Glutamatergic neuron (in vitro differentiated cells): ENCODE measurements around the gene OSBPL6. TPM values are rescaled to one million over a fixed set of nuclear protein-coding genes. Genes with fewer than 3 reads are reported as not detected.

Source experiments
- DNase-seq: peaks from one replicate; pipeline ENCODE4 v3.0.0; 2022
- H3K27ac Mint-ChIP-seq: one replicate; pipeline ENCODE4 v1.8.0; 2020; ENCODE audit warnings: mild to moderate bottlenecking, mixed read lengths, inconsistent platforms; ENCODE audit not compliant: unreplicated experiment
- H3K27me3 Mint-ChIP-seq: one replicate; pipeline ENCODE4 v1.8.0; 2020; ENCODE audit warnings: mild to moderate bottlenecking, moderate library complexity, mixed read lengths, inconsistent platforms; ENCODE audit not compliant: unreplicated experiment
- H3K36me3 Mint-ChIP-seq: one replicate; pipeline ENCODE4 v1.8.0; 2020; ENCODE audit warnings: mild to moderate bottlenecking, mixed read lengths, inconsistent platforms; ENCODE audit not compliant: unreplicated experiment
- H3K4me1 Mint-ChIP-seq: one replicate; pipeline ENCODE4 v1.8.0; 2020; ENCODE audit warnings: mild to moderate bottlenecking, low read depth, mixed read lengths, inconsistent platforms; ENCODE audit not compliant: unreplicated experiment
- H3K4me3 Mint-ChIP-seq: one replicate; pipeline ENCODE4 v1.8.0; 2020; ENCODE audit warnings: mild to moderate bottlenecking, mixed read lengths, inconsistent platforms; ENCODE audit not compliant: unreplicated experiment
- H3K9me3 Mint-ChIP-seq: one replicate; pipeline ENCODE4 v1.8.0; 2020; ENCODE audit warnings: mild to moderate bottlenecking, moderate library complexity, mixed read lengths, inconsistent platforms; ENCODE audit not compliant: unreplicated experiment
- total RNA-seq: library from RNA; stranded (reverse); fragmentation: NEBNext Ultra II Directional; extraction: Animal tissue kit (Norgen Biotek cat#: 25700); gene quantifications from one replicate; pipeline ENCODE4 v1.2.1, GENCODE V29; 2021; ENCODE audit not compliant: unreplicated experiment
- TF ChIP-seq, protein P1 (sequence below): fragments of 200-600 bp; sonication (generic); IDR thresholded peaks from one replicate; pipeline ENCODE4 v1.5.0; 2021; ENCODE audit not compliant: partially characterized antibody, unreplicated experiment

OSBPL6 gene
- total RNA-seq, 1 donor from 2014 or later: 14.4 TPM

DNA sequence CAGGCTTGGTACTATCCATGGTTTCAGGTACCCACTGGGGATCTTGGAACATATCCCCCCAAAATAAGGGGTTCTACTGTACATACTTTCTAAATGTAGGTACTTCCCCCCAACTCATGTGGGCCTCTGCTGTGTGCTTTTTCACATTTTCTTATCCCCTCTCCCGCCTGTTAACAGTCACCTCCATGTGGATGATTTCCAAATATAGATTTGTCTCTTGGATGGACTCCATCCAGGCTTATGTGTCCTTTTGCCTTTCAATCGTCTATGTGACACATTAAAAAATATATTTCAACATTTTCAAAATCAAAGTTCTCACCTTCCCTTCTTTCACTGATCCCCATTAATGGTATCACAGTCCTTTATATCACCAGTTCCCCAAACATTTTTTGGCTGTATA is 44.4 kb downstream of the OSBPL6 start:
- Mint-ChIP-seq H3K4me3 (no peak overlapping the region), H3K4me1 (peaks cover 7% of the 10 kb centered on the region), H3K27ac (no peak overlapping the region), H3K36me3 (no peaks in the 10 kb centered on the region), H3K27me3 (no peaks in the 10 kb centered on the region), H3K9me3 (peaks cover 2% of the 10 kb centered on the region)
- DNase-seq: no peak
- TF ChIP-seq, protein P1, sequence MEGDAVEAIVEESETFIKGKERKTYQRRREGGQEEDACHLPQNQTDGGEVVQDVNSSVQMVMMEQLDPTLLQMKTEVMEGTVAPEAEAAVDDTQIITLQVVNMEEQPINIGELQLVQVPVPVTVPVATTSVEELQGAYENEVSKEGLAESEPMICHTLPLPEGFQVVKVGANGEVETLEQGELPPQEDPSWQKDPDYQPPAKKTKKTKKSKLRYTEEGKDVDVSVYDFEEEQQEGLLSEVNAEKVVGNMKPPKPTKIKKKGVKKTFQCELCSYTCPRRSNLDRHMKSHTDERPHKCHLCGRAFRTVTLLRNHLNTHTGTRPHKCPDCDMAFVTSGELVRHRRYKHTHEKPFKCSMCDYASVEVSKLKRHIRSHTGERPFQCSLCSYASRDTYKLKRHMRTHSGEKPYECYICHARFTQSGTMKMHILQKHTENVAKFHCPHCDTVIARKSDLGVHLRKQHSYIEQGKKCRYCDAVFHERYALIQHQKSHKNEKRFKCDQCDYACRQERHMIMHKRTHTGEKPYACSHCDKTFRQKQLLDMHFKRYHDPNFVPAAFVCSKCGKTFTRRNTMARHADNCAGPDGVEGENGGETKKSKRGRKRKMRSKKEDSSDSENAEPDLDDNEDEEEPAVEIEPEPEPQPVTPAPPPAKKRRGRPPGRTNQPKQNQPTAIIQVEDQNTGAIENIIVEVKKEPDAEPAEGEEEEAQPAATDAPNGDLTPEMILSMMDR: no peak

GRCh38 chr2:178241844-178242551 is 47.7 kb downstream of the OSBPL6 start:
- Mint-ChIP-seq H3K9me3 (peaks cover 6% of the 10 kb centered on the region), H3K4me1 (peaks cover 7% of the 10 kb centered on the region), H3K4me3 (peak overlapping the region; percentile 26), H3K27ac (peak overlapping the region; percentile 94), H3K36me3 (no peaks in the 10 kb centered on the region), H3K27me3 (peaks cover 2% of the 10 kb centered on the region)
- TF ChIP-seq, protein P1: no peak
- DNase-seq: no peak

DNA sequence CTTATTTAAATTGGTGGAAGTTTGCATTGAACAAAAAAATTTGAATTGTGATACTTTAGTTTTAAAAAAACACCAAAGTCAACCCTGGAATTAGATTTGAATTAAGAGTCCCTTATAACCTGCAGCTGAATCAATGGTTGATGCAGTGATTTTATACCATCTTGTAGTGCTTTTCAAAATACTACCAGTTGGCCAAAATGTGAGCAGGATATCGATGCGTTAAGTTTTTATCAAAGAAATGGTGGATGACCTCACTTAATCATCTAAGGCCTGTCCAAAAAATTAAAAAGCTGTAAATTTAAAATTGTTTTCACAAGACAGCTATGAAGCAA is 48.2 kb downstream of the OSBPL6 start:
- H3K4me1 Mint-ChIP-seq: peaks cover 7% of the 10 kb centered on the region
- DNase-seq: no peak
- peak overlapping the region; percentile 94 for H3K27ac Mint-ChIP-seq
- peaks cover 6% of the 10 kb centered on the region for H3K9me3 Mint-ChIP-seq
- TF ChIP-seq, protein P1: no peak
- H3K36me3 Mint-ChIP-seq: no peaks in the 10 kb centered on the region
- peak overlapping the region; percentile 26 for H3K4me3 Mint-ChIP-seq
- H3K27me3 Mint-ChIP-seq: peaks cover 2% of the 10 kb centered on the region

- Mint-ChIP-seq H3K27ac (no peak overlapping the region), H3K4me1 (peaks cover 7% of the 10 kb centered on the region), H3K4me3 (no peak overlapping the region), H3K27me3 (peaks cover 2% of the 10 kb centered on the region), H3K9me3 (peaks cover 6% of the 10 kb centered on the region), H3K36me3 (no peaks in the 10 kb centered on the region)
- no peak for DNase-seq
- TF ChIP-seq, protein P1: no peak
These were observed 49.6 kb downstream of the OSBPL6 start for GRCh38 chr2:178243961-178244360.

DNA sequence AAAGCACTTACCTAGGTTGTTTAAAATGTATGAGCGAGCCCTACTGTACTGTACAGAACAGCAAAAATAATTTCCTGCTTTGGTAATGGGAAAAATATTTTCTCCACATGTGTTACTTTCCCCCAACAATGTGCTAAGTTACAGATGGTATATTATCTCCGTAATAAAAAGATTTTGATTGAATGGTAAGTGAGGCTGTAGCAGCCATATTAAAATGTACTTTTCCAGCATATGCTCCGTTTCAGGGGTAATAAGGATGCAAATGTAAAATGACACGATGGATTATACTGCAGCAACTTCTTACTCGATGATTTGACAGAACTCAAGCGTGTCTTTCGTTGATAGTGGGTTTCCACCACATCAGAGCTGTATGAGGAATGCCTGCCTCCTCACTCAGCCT is 50.5 kb downstream of the OSBPL6 start:
- H3K27me3 Mint-ChIP-seq: peaks cover 2% of the 10 kb centered on the region
- peaks cover 7% of the 10 kb centered on the region for H3K4me1 Mint-ChIP-seq
- TF ChIP-seq, protein P1: no peak
- DNase-seq: no peak
- peaks cover 6% of the 10 kb centered on the region for H3K9me3 Mint-ChIP-seq
- H3K36me3 Mint-ChIP-seq: no peaks in the 10 kb centered on the region
- H3K27ac Mint-ChIP-seq: no peak overlapping the region
- no peak overlapping the region for H3K4me3 Mint-ChIP-seq
